NT2/D1 (cell line): ENCODE data around the gene GABBR2.

Experiments used
- YY1 ChIP-seq: IDR thresholded peaks from 2 replicates; pipeline ENCODE4 v1.6.1; 2011; ENCODE audit not compliant: insufficient read length, insufficient read depth
- ZNF274 ChIP-seq: IDR thresholded peaks from 2 replicates; pipeline ENCODE4 v1.6.1; 2011; ENCODE audit warnings: mild to moderate bottlenecking, low read depth, low read length

- TF ChIP-seq YY1 = no peak
- no peak for TF ChIP-seq ZNF274
Observed at GRCh38 chr9:98251551-98251950, 457.2 kb downstream of the GABBR2 start.
